Measurements from ENCODE around the gene PROK1.

The PROK1 gene

GRCh38 chr1:110463725-110464124 is 12.8 kb downstream of the PROK1 start:
- H3K23ac ChIP-seq (ENCODE audit: low read length in 2 of 2), result no peak overlapping the region
- 48% methylated on average over 9 of the region's 9 CpGs for WGBS
- H3K4me1 ChIP-seq (ENCODE audit: control insufficient read depth, insufficient read depth, low read depth, low read length), result no peaks in the 10 kb centered on the region

DNA sequence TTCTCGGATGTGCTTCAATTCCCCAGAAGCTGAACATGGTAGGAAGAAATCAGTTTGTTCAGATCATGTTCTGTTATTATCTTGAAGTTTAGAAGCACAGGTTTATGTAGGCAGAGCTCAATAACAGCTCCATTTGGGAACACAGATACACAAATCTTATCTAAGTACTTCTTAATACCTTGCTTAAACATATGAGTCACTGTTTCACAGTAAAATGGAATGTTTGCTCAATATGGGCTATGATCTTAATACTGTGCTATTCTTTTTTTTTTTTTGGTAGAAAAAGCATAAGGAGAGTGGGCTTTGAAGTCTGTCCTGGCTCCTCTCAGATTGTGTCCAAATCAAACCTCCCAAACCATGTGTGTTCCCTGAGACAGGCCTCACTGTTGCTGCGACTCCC is 13.4 kb downstream of the PROK1 start:
- 86% methylated on average over 2 of the region's 2 CpGs for WGBS

More at GRCh38 chr1:110463725-110464124, 12.8 kb downstream of the PROK1 start:
- Histone ChIP-seq H2BK15ac (ENCODE audit: low read depth, poor library complexity, severe bottlenecking) (no peak overlapping the region), H2AK5ac (ENCODE audit: low read length, severe bottlenecking) (no peak overlapping the region), H3K4me2 (ENCODE audit: low read length, poor library complexity, severe bottlenecking) (no peak overlapping the region), H3K27ac (ENCODE audit: low read length, poor library complexity, severe bottlenecking) (no peak overlapping the region), H4K91ac (ENCODE audit: low read length) (no peak overlapping the region), H3K4ac (ENCODE audit: low read depth in 1 of 2, low read length in 2 of 2) (no peak overlapping the region), H3K4me3 (ENCODE audit: insufficient read depth in 1 of 2, low read depth in 1 of 2, low read length in 2 of 2) (no peak overlapping the region), H3K36me3 (ENCODE audit: control insufficient read depth in 1 of 2, insufficient read depth in 2 of 2, low read depth in 1 of 2, low read length in 2 of 2) (no peaks in the 10 kb centered on the region), H3K18ac (ENCODE audit: low read depth in 1 of 2, low read length in 2 of 2) (no peak overlapping the region), H4K8ac (ENCODE audit: low read length) (no peak overlapping the region), H2AFZ (ENCODE audit: low read depth, low read length) (no peak overlapping the region), H3K9me3 (ENCODE audit: control insufficient read depth, low read length) (no peaks in the 10 kb centered on the region), H2BK12ac (ENCODE audit: low read length in 2 of 2) (no peak overlapping the region), H3K14ac (ENCODE audit: low read length in 2 of 2) (no peak overlapping the region), H2BK120ac (ENCODE audit: low read depth, low read length) (no peak overlapping the region), H3K79me1 (replicated peaks; ENCODE audit: low read length, poor library complexity, severe bottlenecking) (no peaks in the 10 kb centered on the region), H2BK5ac (ENCODE audit: low read depth, low read length, poor library complexity, severe bottlenecking) (no peak overlapping the region), H3K9ac (ENCODE audit: low read length) (no peak overlapping the region), H3K27me3 (ENCODE audit: control insufficient read depth in 1 of 2, insufficient read depth in 1 of 2, low read length in 2 of 2) (peaks cover 0 to 32% of the 10 kb centered on the region in 2 experiments)
- DNase-seq, result peak; percentile 52

GRCh38 chr1:110465038-110465813 is 14.3 kb downstream of the PROK1 start:
- Histone ChIP-seq H2BK5ac (ENCODE audit: low read depth, low read length, poor library complexity, severe bottlenecking) (no peak overlapping the region), H3K27ac (ENCODE audit: low read length, poor library complexity, severe bottlenecking) (no peak overlapping the region), H3K4me1 (ENCODE audit: control insufficient read depth, insufficient read depth, low read depth, low read length) (no peaks in the 10 kb centered on the region), H2AK5ac (ENCODE audit: low read length, severe bottlenecking) (no peak overlapping the region), H2AFZ (ENCODE audit: low read depth, low read length) (no peak overlapping the region), H3K14ac (ENCODE audit: low read length in 2 of 2) (no peak overlapping the region), H4K8ac (ENCODE audit: low read length) (no peak overlapping the region), H2BK12ac (ENCODE audit: low read length in 2 of 2) (no peak overlapping the region), H3K9ac (ENCODE audit: low read length) (no peak overlapping the region), H3K4me2 (ENCODE audit: low read length, poor library complexity, severe bottlenecking) (no peak overlapping the region), H4K91ac (ENCODE audit: low read length) (no peak overlapping the region), H3K27me3 (ENCODE audit: control insufficient read depth in 1 of 2, insufficient read depth in 1 of 2, low read length in 2 of 2) (peaks cover 0 to 32% of the 10 kb centered on the region in 2 experiments), H2BK120ac (ENCODE audit: low read depth, low read length) (no peak overlapping the region), H3K23ac (ENCODE audit: low read length in 2 of 2) (peak overlapping the region in 1 of 2 experiments; percentile 15), H2BK15ac (ENCODE audit: low read depth, poor library complexity, severe bottlenecking) (no peak overlapping the region), H3K4ac (ENCODE audit: low read depth in 1 of 2, low read length in 2 of 2) (no peak overlapping the region), H3K4me3 (ENCODE audit: insufficient read depth in 1 of 2, low read depth in 1 of 2, low read length in 2 of 2) (no peak overlapping the region), H3K36me3 (ENCODE audit: control insufficient read depth in 1 of 2, insufficient read depth in 2 of 2, low read depth in 1 of 2, low read length in 2 of 2) (no peaks in the 10 kb centered on the region), H3K9me3 (ENCODE audit: control insufficient read depth, low read length) (no peaks in the 10 kb centered on the region), H3K18ac (ENCODE audit: low read depth in 1 of 2, low read length in 2 of 2) (no peak overlapping the region), H3K79me1 (replicated peaks; ENCODE audit: low read length, poor library complexity, severe bottlenecking) (no peaks in the 10 kb centered on the region)
- 75% methylated on average over 7 of the region's 7 CpGs for WGBS
- no peak for DNase-seq

More for the DNA sequence above, 13.4 kb downstream of the PROK1 start:
- H4K8ac ChIP-seq (ENCODE audit: low read length), result no peak overlapping the region
- H2AFZ ChIP-seq (ENCODE audit: low read depth, low read length), result no peak overlapping the region
- no peak overlapping the region for H3K4ac ChIP-seq (ENCODE audit: low read depth in 1 of 2, low read length in 2 of 2)
- H3K4me2 ChIP-seq (ENCODE audit: low read length, poor library complexity, severe bottlenecking), result no peak overlapping the region
- H3K27ac ChIP-seq (ENCODE audit: low read length, poor library complexity, severe bottlenecking), result no peak overlapping the region
- peaks cover 0 to 32% of the 10 kb centered on the region in 2 experiments for H3K27me3 ChIP-seq (ENCODE audit: control insufficient read depth in 1 of 2, insufficient read depth in 1 of 2, low read length in 2 of 2)
- no peak overlapping the region for H2BK15ac ChIP-seq (ENCODE audit: low read depth, poor library complexity, severe bottlenecking)
- H2BK5ac ChIP-seq (ENCODE audit: low read depth, low read length, poor library complexity, severe bottlenecking), result no peak overlapping the region
- no peaks in the 10 kb centered on the region for H3K9me3 ChIP-seq (ENCODE audit: control insufficient read depth, low read length)
- H2BK12ac ChIP-seq (ENCODE audit: low read length in 2 of 2), result no peak overlapping the region
- no peak overlapping the region for H3K23ac ChIP-seq (ENCODE audit: low read length in 2 of 2)
- no peak overlapping the region for H3K4me3 ChIP-seq (ENCODE audit: insufficient read depth in 1 of 2, low read depth in 1 of 2, low read length in 2 of 2)
- no peak overlapping the region for H2BK120ac ChIP-seq (ENCODE audit: low read depth, low read length)
- no peak overlapping the region for H2AK5ac ChIP-seq (ENCODE audit: low read length, severe bottlenecking)
- H3K4me1 ChIP-seq (ENCODE audit: control insufficient read depth, insufficient read depth, low read depth, low read length), result no peaks in the 10 kb centered on the region
- no peak overlapping the region for H3K18ac ChIP-seq (ENCODE audit: low read depth in 1 of 2, low read length in 2 of 2)
- H3K79me1 ChIP-seq (replicated peaks; ENCODE audit: low read length, poor library complexity, severe bottlenecking), result no peaks in the 10 kb centered on the region
- H4K91ac ChIP-seq (ENCODE audit: low read length), result no peak overlapping the region
- H3K14ac ChIP-seq (ENCODE audit: low read length in 2 of 2), result no peak overlapping the region
- no peak overlapping the region for H3K9ac ChIP-seq (ENCODE audit: low read length)
- no peaks in the 10 kb centered on the region for H3K36me3 ChIP-seq (ENCODE audit: control insufficient read depth in 1 of 2, insufficient read depth in 2 of 2, low read depth in 1 of 2, low read length in 2 of 2)
- peak; percentile 50 for DNase-seq

DNA sequence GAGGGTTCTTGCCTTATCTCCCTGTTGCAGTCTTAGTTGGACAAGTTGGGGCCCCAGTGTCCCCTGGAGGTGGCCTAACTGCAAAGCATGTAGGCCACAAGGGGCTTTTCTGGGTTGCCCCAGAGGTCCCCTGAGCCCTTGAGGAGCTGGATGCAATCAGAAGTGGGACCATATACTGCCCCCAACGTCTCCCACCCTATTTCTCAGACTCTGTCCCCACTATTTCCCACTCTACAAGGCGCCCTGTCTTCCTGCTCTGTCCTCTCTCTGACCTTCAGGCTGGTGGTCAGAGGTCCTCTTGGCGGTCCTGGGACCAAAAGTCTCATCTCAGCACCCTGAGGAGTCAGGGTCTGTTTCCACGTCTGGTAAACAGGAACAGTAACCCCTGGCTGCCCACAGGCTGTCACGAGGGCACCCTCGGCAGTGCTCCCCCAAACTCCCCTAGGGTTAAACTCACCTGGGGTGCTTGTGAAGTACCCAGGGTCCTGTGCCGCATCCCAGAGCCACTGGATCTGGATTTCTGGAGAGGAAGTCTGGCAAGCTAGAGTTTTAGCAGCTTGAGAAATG is 14.9 kb downstream of the PROK1 start:
- Histone ChIP-seq H2BK120ac (ENCODE audit: low read depth, low read length) (no peak overlapping the region), H2BK12ac (ENCODE audit: low read length in 2 of 2) (no peak overlapping the region), H2AFZ (ENCODE audit: low read depth, low read length) (no peak overlapping the region), H3K27me3 (ENCODE audit: control insufficient read depth in 1 of 2, insufficient read depth in 1 of 2, low read length in 2 of 2) (peaks cover 0 to 32% of the 10 kb centered on the region in 2 experiments), H3K36me3 (ENCODE audit: control insufficient read depth in 1 of 2, insufficient read depth in 2 of 2, low read depth in 1 of 2, low read length in 2 of 2) (no peaks in the 10 kb centered on the region), H3K4me2 (ENCODE audit: low read length, poor library complexity, severe bottlenecking) (no peak overlapping the region), H2AK5ac (ENCODE audit: low read length, severe bottlenecking) (no peak overlapping the region), H4K8ac (ENCODE audit: low read length) (no peak overlapping the region), H3K9me3 (ENCODE audit: control insufficient read depth, low read length) (no peaks in the 10 kb centered on the region), H3K4me1 (ENCODE audit: control insufficient read depth, insufficient read depth, low read depth, low read length) (no peaks in the 10 kb centered on the region), H3K79me1 (replicated peaks; ENCODE audit: low read length, poor library complexity, severe bottlenecking) (no peaks in the 10 kb centered on the region), H3K23ac (ENCODE audit: low read length in 2 of 2) (no peak overlapping the region), H4K91ac (ENCODE audit: low read length) (no peak overlapping the region), H3K4me3 (ENCODE audit: insufficient read depth in 1 of 2, low read depth in 1 of 2, low read length in 2 of 2) (no peak overlapping the region), H2BK5ac (ENCODE audit: low read depth, low read length, poor library complexity, severe bottlenecking) (no peak overlapping the region), H3K27ac (ENCODE audit: low read length, poor library complexity, severe bottlenecking) (no peak overlapping the region), H3K4ac (ENCODE audit: low read depth in 1 of 2, low read length in 2 of 2) (no peak overlapping the region), H3K14ac (ENCODE audit: low read length in 2 of 2) (no peak overlapping the region), H3K18ac (ENCODE audit: low read depth in 1 of 2, low read length in 2 of 2) (no peak overlapping the region), H2BK15ac (ENCODE audit: low read depth, poor library complexity, severe bottlenecking) (no peak overlapping the region), H3K9ac (ENCODE audit: low read length) (no peak overlapping the region)
- DNase-seq, result no peak
- WGBS, result 79% methylated on average over 7 of the region's 7 CpGs
